HL-60 (cell line): Measurements from ENCODE around the gene IFI30.

Experiments used
- GABPA ChIP-seq: IDR thresholded peaks from 2 replicates; pipeline ENCODE4 v1.6.1; 2012; ENCODE audit warnings: low read depth
- POLR2AphosphoS5 ChIP-seq: IDR thresholded peaks from 2 replicates; pipeline ENCODE4 v1.6.1; 2012; ENCODE audit warnings: low read depth
- TF ChIP-seq, protein P1 (sequence below): IDR thresholded peaks from one replicate; pipeline ENCODE4 v1.5.1; 2011; ENCODE audit warnings: low read length, control low read depth, inconsistent platforms; ENCODE audit not compliant: insufficient read depth
- TF ChIP-seq, protein P2 (sequence below): IDR thresholded peaks from 2 replicates; pipeline ENCODE4 v1.6.1; 2012; ENCODE audit warnings: low read depth; ENCODE audit not compliant: insufficient replicate concordance

DNA sequence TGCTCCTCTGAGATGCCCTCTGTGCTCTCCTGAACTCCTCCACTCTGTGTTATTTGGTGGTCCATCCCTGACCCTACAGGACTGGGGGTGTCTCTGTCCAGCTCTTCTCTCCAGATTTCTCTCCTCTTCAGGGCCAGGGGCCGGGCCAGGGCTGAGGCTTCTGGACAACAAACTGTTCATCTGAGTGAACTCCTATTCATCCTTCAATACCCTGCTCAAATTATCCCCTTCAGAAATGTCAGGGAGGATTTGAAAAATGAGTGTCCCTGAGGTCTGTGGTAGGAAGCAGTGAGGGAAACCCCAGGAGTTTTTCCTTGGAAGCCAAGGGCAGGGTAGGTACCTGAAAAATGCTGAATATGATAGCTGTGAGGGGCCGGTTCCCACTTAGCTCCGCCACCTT, 45.0 kb downstream of the IFI30 start:
- TF ChIP-seq GABPA (no peak), POLR2AphosphoS5 (no peak)
- TF ChIP-seq, protein P1, sequence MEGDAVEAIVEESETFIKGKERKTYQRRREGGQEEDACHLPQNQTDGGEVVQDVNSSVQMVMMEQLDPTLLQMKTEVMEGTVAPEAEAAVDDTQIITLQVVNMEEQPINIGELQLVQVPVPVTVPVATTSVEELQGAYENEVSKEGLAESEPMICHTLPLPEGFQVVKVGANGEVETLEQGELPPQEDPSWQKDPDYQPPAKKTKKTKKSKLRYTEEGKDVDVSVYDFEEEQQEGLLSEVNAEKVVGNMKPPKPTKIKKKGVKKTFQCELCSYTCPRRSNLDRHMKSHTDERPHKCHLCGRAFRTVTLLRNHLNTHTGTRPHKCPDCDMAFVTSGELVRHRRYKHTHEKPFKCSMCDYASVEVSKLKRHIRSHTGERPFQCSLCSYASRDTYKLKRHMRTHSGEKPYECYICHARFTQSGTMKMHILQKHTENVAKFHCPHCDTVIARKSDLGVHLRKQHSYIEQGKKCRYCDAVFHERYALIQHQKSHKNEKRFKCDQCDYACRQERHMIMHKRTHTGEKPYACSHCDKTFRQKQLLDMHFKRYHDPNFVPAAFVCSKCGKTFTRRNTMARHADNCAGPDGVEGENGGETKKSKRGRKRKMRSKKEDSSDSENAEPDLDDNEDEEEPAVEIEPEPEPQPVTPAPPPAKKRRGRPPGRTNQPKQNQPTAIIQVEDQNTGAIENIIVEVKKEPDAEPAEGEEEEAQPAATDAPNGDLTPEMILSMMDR, result no peak
- TF ChIP-seq, protein P2, sequence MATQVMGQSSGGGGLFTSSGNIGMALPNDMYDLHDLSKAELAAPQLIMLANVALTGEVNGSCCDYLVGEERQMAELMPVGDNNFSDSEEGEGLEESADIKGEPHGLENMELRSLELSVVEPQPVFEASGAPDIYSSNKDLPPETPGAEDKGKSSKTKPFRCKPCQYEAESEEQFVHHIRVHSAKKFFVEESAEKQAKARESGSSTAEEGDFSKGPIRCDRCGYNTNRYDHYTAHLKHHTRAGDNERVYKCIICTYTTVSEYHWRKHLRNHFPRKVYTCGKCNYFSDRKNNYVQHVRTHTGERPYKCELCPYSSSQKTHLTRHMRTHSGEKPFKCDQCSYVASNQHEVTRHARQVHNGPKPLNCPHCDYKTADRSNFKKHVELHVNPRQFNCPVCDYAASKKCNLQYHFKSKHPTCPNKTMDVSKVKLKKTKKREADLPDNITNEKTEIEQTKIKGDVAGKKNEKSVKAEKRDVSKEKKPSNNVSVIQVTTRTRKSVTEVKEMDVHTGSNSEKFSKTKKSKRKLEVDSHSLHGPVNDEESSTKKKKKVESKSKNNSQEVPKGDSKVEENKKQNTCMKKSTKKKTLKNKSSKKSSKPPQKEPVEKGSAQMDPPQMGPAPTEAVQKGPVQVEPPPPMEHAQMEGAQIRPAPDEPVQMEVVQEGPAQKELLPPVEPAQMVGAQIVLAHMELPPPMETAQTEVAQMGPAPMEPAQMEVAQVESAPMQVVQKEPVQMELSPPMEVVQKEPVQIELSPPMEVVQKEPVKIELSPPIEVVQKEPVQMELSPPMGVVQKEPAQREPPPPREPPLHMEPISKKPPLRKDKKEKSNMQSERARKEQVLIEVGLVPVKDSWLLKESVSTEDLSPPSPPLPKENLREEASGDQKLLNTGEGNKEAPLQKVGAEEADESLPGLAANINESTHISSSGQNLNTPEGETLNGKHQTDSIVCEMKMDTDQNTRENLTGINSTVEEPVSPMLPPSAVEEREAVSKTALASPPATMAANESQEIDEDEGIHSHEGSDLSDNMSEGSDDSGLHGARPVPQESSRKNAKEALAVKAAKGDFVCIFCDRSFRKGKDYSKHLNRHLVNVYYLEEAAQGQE, result no peak
